Stimulated activated CD8-positive, alpha-beta memory T cell treated with anti-CD3 and anti-CD28 coated beads, Interleukin-2, amount 100 ng/mL, for 1 hour (primary cell): Measurements from ENCODE around the gene MSH3.
"Not testable (repeated sequence)": the region's sequence is repeated elsewhere in the genome, so short reads cannot be mapped to it uniquely, and the experiment has no call there.

Experiments used
- DNase-seq, 2 donors: peaks; one replicate each; pipeline ENCODE4 v3.0.0-alpha.2; 2020; ENCODE audit warnings: low read depth in 2 of 2

Gene MSH3

DNA sequence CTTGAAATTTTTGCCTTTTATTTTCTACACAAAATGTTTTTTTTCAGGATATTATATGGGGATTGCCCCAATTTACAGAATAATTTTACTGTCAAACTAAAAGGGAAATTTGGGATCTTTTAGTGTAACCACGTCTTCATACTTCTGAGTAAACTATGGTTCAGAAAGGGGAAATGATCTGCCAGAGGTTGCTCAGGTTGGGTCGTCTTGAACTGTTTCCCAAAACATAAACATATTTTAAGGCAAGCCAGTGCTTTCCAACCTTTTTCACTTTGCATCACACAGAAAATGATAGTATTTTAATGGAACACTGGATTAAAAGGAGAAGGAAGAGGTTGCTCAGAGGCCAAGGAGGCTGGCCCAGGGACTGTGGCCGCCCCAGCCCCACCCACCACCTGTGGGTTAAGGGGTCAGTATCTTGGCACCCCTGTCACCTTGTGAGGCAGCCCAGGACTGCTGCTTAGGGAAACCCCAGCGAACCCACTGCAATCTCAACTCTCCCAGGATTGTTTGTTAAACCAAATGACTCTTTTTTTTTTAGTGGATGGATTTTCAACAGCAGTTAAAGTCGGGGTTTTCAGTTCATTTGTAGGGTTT, 143.1 kb downstream of the MSH3 start:
- DNase-seq: no peak

DNA sequence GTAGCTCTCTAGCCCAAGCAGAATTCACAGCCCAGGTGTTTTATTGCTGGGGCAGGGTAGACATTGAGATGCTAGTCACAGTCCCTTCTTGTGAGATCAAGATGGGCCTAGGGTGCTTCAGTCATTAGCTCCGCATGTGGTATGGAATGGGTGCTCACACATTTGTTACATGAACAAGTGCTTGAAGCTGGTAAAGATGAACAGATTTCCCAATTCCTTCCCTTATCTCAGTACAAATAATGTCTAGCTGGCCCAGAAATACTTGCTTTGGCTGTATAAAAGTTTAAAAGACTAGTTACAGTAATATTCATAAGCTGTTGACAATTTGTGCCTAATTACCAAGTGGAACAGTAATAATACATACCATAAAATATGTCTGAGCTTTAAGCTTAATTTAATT, 143.7 kb downstream of the MSH3 start:
- DNase-seq: no peak

DNA sequence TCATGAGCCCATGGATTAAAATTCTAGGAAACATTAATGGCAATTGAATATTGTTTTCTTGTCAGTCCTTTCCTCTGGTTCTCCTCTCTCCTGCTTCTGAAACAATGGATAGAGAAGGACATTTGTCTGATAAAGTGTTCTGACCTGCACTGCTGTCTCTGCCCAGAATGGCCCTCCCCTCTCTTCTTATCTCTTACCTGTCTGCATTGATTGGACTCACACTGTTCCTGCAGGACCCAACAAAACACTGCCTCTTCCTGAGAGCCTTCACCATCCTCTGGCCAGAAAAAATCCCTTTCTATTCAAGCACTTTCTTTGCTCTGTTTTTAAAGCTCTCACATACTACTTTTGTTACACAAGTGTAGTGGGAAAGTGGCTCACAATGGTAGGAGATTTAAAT, 144.2 kb downstream of the MSH3 start:
- no peak for DNase-seq

DNA sequence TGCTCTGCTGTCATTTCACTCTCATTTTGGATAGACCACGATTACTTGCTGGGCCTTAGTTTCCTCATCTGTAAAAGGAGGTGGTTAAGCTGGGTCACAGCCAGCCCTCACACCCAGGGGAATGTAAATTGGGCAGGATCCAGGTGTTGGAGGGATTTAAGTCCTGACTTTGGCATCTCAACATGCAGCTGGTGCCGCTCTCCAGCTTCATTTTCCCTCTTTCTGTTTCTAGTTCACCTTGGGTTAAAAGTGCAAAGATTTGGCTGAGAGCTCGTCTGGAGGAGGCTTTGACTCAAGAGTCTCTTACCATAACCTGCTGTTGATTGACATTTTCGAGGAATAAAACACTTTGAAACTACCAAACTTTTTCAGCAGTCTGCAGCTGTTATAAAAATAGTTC, 144.6 kb downstream of the MSH3 start:
- DNase-seq: no peak

DNA sequence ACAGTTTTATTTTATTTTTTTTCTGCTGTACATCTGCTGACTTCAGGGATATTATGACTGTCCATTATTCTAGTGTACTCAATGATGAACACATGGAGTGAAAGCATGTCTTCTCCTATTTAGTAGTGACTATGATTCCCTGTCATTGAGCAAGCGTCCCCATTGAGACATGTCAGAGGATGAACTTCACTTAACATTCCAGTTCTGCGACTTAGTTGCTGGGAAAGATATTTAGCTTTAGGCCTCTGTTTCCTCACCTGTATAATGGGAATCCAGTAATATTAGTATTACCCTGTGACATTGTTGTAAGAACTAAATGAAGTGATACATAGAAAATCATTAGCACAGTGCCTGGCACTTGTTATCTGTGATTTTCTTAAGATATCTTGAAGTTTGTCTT, 145.1 kb downstream of the MSH3 start:
- DNase-seq: no peak

DNA sequence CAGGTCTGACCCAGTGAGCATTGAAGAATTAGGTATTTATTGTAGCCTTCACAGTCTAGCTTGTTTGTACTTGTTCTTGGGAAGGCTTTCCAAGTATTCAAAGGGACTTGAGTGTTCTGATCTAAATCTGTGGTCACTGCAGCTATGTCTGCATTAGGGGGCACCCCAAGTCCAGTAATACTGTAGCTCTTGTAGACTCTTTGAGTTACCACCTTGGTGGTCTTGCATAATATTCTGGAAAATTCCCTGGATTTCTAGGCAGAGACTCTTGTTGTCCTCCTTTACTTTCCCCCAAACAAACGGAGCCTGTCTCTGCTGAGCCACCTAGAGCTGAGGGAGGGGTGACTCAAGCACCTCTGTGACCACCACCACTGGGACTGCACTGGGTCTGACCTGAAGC, 149.9 kb downstream of the MSH3 start:
- DNase-seq: no peak

DNA sequence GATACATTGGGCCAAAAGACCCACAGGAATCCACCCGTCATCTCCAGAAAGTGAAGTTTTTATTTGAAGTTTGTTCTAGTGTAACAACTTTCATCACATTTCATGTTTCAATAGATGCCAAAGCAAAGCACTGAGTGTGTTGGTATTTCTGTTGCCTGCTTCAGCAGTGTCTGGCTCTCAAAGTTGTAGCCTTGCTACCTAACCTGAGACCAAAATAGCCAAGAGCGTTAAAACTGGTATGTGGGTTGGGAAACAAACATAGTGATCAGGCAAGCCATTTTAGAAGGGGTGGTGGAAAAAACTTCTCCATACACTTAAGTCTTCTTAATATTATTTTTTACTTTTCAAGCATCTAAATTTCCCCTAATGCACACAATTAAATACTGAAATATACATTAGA, 150.6 kb downstream of the MSH3 start:
- no peak for DNase-seq

DNA sequence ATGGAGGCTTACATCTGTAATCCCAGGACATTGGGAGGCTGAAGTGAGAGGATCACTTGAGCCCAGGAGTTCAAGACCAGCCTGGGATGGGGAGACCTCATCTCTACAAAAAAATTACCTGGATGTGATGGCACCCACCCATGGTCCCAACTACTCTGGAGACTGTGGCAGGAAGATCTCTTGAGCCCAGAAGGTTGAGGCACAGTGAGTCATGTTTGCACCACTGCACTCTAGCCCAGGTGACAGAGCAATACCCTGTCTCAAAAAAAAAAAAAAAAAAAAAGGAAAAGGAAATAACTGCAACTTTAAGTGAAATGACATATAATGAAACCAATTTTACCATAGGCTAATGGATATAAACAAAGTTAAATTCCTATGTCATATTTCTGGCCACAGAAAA, 152.5 kb downstream of the MSH3 start:
- no peak for DNase-seq

DNA sequence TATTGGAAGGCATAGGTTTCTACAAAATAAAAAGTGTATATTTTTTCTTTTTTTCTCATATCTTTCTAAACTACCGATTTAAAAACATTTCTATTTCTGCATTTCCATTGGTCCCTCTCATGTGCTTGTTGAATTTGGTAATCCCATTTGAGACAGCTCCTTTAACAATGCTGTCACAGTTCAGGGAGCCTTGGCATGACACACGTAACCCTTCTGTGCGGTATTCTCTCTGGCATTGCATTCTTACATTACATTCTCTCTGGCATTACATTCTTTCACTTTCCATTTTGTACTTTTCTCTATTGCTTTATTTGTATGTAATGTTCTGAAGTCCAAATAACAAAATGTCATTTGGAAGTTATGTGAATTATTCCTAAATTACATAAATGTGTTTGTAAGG, 155.0 kb downstream of the MSH3 start:
- DNase-seq: no peak

DNA sequence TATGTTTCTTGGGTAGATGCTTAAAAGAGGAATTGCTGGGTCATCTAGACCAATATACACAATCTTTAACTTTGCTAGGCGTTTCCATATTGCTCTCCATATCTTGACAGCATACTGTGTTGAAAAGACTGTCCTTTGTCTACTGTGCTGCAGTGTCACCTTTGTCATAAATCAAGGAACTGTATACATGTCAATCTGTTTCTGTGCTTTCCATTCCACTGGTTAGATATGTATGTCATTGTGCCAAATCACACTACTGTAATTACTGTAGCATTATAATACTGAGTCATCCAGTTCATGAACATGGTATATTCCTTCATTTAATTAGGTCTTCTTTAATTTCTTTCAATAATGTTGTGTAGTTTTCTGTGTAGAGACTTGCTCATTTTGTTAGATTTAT, 156.0 kb downstream of the MSH3 start:
- DNase-seq: no peak

DNA sequence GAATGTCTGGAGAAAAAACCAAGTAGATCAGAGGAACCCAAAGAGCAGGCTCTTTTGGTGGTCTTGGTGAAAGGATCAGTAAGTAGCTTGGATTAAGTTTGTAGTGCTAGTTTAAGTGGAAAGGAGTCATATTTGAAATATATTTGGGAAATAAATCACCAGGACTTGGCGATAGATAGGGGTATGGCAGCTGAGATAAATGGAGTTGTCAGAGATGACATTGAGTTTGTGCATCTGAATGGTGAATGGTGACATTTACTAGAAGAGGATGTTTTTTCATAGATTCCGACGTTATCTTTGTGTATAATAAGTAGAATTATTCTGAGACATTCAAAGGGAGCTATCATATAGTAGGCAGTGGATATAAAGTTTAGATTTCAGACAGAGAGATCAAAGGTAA, 162.1 kb downstream of the MSH3 start:
- DNase-seq: no peak

DNA sequence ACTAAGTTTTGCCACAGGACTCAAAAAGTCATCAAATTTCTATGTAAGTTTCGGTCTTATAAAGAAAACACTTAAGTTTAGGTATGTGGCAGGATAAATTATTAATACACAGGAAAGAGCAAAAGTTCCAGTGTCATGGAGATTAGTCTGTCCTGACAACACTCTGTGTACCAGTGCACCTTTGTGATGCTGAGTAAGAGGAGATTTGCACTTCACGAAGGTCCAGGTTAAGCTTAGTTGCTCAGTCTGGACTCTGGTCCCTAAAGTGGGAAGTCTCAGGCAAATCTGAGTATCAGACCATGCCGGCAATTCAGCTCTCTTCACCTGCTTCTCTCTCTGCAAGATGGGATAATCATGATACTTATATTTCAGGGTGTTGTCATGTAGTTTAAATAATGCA, 166.2 kb downstream of the MSH3 start:
- DNase-seq: no peak

DNA sequence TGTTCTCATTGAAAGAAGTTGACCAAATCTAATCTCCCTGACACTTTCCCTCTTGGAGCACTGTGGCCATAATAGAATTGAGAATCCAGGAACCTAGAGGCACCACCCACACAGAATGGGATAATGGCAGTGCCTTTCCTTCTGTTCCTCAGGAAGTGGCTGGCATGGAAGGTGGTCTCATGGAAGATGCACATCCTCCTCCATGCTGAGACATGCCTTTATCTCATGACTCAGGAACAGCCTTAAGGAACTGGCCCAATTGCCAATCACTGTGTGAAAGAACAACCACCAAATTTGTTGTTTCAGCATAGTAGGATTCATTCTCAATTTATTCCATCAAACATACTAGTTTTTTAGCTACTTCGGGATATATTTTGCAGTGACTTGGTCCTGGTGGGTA, 168.2 kb downstream of the MSH3 start:
- DNase-seq: no peak

DNA sequence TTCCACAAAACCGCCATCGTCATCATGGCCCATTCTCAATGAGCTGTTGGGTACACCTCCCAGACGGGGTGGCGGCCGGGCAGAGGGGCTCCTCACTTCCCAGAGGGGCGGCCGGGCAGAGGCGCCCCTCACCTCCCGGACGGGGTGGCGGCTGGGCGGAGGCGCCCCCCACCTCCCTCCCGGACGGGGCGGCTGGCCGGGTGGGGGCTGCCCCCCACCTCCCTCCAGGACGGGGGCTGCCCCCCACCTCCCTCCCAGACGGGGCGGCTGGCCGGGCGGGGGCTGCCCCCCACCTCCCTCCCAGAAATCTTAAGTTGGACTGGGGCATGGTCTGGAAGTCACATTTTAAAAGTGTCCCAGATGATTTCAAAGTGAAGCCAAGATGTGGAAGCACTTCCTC, 169.7 kb downstream of the MSH3 start:
- not testable (repeated sequence) for DNase-seq

DNA sequence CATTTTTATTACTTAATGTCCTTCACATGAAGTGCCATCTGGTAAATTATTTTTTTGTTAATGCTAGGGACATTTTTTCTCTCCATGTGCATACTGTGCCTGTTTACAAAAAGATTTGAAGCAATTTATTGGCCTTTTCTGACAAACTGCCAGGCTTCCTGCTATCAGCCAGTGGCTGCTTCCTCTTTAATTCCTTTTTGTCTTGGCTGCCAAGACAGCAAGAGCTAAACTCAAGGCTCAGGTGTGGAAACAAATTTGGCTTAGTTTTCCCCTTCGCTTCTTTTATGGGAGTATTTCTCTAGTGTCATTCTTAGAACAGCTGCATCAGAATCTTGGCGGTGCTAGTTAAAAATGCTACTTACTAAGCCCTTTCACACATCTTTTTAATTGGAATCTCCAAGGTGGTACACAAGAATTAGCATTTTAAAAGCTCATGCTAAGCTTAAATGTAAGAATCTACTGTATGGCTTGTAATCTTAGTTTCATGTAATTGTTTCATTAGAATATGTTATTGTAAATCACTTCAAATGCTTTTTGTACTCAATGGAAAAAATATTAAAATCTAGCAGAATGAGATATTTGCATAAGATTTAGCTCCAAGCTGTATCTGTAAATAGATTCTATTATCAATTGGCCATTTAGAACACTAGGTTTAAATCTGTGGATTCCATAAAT, 171.5 kb downstream of the MSH3 start:
- DNase-seq: no peak

DNA sequence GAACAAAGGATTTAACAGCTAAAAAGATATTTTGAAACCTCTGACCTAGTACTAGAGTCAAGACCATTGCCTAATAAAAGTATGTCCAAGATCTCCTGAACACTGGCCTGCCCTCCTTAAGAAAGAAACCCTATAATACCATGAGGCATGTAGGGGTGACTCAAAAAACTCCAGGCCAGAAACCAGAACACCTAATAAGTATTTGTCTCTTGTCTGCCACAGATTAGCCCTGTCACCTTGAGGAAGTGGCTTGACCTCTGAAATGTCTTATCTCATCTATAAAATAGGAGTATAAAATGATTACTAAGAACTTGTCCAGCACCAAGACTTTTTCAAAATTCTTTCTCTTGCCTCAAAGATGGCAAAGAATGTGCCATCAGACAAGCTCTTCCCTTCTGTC, 180.3 kb downstream of the MSH3 start:
- DNase-seq: no peak

DNA sequence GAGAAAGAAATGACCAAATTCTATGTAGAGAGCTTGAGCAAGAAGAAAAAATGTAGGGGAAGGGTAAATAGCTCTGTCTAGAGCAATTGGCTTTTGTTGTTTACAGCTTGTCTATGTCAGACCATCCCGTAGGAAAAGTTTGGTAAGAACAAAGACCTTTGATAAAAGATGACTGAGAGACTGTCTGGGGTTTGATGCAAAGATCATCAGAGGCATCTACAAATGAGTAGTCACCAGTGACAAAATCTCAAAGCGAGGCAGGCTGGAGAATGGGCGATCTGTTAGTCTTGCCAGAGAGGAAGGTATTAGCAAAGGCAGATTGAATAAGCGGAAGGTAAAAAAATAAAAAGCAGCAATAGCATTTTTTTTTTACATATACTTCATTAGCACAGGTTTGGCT, 180.7 kb downstream of the MSH3 start:
- DNase-seq: no peak

DNA sequence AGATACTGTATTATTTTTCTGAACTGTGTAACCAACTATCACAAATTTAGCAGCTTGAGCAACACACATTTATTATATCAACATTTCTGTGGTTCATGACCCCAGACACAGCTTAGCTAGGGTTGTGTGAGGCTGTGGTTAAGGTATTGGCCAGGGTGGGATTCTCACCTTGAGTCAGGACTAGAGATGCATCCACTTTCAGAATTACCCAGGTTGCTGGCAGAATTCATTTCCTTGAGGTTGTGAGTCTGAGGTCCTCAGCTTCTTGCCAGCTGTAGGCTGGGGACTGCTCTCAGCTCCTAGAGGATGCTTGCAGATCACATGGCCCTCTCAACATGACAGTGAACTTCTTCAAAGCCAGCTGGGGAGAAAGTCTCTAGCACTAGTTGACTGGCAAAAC, 183.2 kb downstream of the MSH3 start:
- DNase-seq: no peak

DNA sequence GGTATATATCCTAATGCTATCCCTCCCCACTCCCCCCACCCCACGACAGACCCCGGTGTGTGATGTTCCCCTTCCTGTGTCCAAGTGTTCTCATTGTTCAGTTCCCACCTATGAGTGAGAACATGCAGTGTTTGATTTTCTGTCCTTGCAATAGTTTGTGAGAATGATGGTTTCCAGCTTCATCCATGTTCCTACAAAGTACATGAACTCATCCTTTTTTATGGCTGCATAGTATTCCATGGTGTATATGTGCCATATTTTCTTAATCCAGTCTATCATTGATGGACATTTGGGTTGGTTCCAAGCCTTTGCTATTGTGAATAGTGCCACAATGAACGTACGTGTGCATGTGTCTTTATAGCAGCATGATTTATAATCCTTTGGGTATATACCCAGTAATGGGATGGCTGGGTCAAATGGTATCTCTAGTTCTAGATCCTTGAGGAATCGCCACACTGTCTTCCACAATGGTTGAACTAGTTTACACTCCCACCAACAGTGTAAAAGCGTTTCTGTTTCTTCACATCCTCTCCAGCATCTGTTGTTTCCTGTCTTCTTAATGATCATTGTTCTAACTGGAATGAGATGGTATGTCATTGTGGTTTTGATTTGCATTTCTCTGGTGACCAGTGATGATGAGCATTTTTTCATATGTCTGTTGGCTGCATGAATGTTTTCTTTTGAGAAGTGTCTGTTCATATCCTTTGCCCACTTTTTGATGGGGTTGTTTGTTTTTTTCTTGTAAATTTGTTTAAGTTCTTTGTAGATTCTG, 186.8 kb downstream of the MSH3 start:
- DNase-seq: not testable (repeated sequence)

DNA sequence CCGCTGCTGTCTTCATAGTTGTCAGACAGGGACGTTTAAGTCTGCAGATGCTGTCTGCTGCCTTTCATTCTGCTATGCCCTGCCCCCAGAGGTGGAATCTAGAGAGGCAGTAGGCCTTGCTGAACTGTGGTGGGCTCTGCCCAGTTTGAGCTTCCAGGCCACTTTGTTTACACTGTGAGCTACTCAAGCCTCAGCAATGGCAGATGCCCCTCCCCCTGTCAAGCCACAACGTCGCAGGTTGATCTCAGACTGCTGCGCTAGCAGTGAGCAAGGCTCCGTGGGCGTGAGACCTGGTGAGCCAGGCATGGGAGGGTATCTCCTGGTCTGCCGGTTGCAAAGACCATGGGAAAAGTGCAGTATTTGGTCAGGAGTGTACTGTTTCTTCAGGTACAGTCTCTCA, 192.0 kb downstream of the MSH3 start:
- DNase-seq: not testable (repeated sequence)

DNA sequence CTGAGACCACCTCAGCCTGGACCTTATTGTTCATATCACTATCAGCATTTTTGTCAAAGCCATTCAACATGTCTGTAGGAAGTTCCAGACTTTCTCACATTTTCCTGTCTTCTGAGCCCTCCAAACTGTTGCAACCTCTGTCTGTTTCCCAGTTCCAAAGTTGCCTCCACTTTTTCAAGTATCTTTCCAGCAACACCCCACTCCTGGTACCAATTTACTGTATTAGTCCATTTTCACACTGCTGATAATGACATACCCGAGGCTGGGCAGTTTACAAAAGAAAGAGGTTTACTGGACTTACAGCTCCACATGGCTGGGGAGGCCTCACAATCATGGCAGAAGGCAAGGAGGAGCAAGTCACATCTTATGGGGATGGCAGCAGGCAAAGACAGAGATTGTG, 195.7 kb downstream of the MSH3 start:
- not testable (repeated sequence) for DNase-seq

DNA sequence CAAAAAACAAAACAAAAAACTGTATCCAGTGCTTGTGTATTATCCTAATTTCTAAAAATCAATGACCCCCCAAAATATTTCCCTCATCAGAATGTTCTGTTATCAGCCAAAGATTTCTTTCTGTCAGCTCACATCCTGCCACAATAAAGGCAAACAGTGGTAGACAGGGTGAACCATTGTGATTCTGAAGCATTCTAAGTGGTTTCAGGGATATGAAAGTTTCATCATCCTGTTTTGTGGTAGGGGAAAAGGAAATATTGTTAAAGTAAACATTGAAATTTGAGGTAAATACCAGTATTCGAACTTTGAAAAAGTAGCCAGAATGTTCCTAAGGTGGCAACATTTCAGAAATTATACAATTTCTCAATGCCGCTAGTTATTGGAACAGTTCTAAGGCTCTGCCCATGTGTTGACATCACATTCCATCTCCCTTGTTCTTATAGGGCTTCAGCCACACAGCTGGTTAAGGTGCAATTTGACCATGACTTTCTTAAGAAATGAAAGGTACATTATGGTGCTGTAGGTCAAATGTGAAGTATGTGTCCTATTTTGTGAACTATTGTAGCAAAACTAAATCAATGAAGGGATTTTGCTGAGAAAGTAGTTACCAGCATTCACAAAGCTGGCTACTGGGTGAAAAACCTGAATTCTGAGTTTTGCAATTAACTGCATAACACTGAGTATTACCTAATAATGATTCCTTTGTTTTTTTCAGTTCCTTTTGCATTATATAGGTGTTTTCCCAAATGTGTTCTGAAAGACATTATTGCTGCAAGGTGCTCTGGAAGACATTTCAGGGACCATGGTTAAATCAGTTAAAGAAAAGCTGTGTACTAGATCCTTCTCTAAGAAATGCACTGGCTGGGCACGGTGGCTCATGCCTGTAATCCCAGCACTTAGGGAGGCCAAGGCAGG, 198.1 kb downstream of the MSH3 start:
- DNase-seq: no peak
